GM18951 (cell line): Measurements from ENCODE around the gene HHLA2.

Experiments
- POLR2A ChIP-seq: IDR thresholded peaks from 4 replicates; pipeline ENCODE4 v1.6.1; 2011; ENCODE audit warnings: mild to moderate bottlenecking; ENCODE audit not compliant: insufficient read length, insufficient read depth; ENCODE audit errors: extremely low read depth
- in situ Hi-C: fragments of 300-500 bp; cut with MboI; formaldehyde crosslinking; loops from one replicate; pipeline ENCODE4 v1.12.0; 2022; ENCODE audit warnings: low sequenced_read_pairs, mixed read lengths, inconsistent platforms; ENCODE audit not compliant: unreplicated experiment

The HHLA2 gene

GRCh38 chr3:108289159-108289558 is 7.2 kb upstream of the HHLA2 start:
- in situ Hi-C loops, result no loop called here
- TF ChIP-seq POLR2A, result no peak

DNA sequence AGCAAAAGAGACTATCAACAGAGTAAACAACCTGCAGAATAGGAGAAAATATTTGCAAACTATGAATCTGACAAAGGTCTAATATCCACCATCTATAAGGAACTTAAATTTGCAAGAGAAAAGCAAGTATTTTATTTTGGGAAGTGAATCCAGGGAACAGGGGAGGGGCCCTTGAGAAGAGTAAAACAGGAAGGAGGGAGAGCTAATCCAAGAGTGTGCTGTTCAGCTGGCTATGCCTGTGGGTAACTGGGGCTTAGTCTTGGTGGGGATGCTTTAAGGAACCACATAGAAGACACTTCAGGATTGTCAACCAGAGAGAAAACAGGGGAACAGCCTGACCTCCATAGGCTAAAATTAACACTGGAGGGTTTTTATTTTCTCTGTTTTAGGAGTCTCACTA is 3.9 kb upstream of the HHLA2 start:
- in situ Hi-C loops, result no loop called here
- TF ChIP-seq POLR2A, result no peak

GRCh38 chr3:108292905-108293328 is 3.4 kb upstream of the HHLA2 start:
- in situ Hi-C loops, result no loop called here
- no peak for TF ChIP-seq POLR2A

GRCh38 chr3:108293858-108294257 is 2.5 kb upstream of the HHLA2 start:
- no peak for TF ChIP-seq POLR2A
- in situ Hi-C loops, result no loop called here

DNA sequence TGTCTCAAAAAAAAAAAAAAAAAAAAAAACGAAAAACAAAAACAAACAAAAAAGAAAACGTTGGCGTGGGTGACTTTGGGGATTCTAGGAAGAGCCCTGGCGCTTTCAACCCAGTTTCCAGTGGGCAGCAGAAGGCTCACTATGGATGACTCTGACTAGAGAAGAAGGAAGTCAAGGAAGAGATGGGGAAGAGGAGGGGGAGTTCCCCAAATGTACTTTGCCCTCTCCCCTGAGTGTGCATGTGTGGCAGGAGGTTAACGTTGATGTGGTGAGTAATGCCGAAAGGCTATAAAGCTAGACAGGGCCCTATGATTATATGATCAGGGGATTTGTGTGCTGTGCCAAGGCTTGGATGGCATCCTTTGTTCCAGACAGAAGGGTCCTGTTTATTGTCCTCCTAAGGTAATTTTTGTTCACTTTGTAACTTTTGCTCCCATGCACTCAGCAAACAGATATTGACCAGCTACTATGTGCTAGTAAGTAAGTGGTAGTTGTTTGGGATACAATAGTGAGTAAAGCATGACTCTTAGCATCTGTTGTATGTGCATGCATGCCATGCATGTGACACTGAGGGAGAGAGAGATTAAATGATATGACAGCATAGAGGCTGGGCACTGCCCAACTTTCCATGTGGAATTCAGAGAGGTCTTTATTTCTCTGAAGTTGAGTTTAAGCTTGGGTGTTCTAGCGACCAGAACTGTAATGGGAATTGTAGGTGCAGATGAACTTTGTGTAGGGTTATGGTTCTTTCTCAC is 750 bp upstream of the HHLA2 start:
- in situ Hi-C loops, result no loop called here
- TF ChIP-seq POLR2A, result no peak

- no peak for TF ChIP-seq POLR2A
- in situ Hi-C loops, result no loop called here
These were observed 1.3 kb downstream of the HHLA2 start for GRCh38 chr3:108297647-108298046.

- no peak for TF ChIP-seq POLR2A
- in situ Hi-C loops, result no loop called here
These were observed 1.7 kb downstream of the HHLA2 start for GRCh38 chr3:108298056-108298455.

DNA sequence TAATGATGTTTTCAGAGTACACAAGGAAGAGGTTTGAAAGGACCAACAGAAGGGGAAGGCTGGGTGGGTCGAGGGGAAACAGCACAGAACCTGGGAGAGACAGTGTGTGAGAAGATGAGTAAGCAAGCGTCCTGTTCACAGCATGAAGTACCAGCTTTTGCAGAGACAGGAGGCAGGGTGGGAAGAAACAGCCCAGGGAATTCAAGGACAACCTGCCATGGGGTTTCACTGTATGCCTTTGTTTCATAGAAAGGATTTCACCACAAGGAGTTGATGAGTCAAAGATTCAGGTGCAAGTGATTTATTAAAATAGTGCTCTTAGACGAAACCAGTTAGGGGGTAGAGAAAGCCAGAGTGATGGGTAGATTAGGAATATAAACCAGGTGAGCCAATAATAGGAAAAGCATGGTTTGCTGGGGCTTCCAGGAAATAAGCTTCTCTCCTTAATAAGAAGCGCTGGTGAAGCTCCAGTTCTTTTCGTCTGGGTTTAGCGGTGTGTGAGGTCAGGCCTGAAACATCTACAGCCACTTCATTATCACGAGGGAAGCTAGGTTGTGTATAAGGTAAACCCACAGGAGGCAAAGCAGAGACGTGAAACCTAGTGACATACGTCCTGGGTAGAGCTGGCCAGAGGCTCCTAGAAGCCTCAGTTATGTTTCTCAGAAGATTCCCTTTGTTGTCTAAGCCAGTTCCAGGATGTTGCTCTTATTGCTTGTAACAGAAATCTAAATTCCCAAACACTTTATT is 3.9 kb downstream of the HHLA2 start:
- in situ Hi-C loops, result no loop called here
- TF ChIP-seq POLR2A, result no peak

DNA sequence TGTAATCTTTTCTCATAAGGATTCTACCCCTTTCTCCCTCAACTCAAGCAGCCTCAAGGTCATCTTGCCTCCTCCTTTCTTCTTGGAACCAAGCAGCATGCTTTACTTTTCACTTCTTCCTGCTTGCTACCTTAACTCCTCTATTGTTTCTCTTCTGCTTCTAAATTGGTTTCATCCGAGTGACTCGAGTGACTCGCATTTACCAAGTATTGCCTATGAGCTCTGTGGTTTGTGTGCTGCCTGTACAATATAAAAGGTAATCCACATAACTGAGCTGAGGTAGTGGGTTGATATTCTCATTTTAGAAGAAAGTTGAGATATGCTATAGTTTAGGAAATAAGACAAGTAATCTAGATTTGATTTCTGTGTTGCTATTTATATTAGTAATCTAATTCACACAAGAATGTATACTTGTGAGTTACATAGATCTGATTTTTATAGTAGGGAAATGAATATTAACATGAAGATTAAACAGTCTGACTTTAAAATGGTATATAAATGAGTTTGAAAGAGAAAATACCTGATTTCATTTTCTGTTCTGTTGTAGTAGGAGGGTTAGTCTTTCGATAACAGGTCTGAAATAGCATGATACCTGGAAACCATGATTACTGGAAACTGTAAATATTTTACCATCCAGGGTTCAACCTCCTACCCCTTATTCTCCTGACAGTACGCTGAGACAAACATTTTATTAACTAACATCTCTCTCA is 5.5 kb downstream of the HHLA2 start:
- in situ Hi-C loops, result no loop called here
- no peak for TF ChIP-seq POLR2A

DNA sequence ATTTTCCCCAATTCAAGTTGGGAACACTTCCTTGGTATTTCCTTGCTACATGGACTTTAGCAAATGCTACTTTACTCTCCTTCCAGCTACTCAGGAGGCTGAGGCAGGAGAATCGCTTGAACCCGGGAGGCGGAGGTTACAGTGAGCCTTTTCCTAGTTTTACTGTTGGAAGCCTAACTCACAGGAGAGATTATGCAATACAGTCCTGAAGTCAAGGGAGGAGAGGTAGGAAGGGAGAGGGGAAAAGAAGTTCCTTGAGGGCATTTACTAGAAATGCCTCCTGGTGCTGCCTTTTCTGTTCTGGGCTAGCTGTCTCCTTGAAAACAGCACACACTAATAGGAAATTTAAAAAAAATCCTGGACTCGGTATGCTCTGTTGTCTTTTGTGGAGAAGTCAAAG is 6.2 kb downstream of the HHLA2 start:
- TF ChIP-seq POLR2A, result no peak
- in situ Hi-C loops, result no loop called here

DNA sequence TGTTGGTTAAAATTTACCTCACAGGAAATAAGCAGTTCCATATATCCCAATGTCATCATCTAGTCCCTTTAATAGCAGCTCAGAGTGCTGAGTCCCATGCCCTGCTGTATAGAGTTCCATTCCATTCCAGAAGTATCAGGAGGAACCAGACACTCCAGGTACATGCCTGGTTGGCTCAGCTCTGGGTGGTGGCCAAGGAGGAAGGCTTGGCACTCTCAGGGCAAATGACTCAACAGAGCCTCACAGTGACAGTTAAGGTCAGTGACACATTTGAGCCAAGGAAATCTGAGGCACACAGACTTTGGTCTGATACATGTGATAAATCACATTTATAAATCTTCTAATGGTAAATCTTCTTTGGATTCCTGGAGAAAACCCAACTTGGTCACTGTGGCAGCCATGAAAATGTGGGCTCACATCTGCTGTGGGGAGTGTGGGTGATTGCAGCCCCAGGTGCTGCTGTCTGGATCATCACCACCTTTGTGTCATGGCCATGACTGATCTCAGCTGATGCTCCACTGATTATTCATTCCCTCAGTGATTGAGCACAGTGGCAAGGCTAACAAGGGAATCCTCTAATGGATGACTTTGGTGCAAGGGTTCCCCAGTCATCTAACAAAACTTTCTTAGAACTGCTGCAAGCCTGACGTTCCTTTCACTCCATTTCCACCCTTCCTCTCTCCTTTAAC is 9.3 kb downstream of the HHLA2 start:
- in situ Hi-C loops, result no loop called here
- no peak for TF ChIP-seq POLR2A

GRCh38 chr3:108311797-108312196 is 15.4 kb downstream of the HHLA2 start:
- in situ Hi-C loops, result no loop called here
- TF ChIP-seq POLR2A, result no peak

DNA sequence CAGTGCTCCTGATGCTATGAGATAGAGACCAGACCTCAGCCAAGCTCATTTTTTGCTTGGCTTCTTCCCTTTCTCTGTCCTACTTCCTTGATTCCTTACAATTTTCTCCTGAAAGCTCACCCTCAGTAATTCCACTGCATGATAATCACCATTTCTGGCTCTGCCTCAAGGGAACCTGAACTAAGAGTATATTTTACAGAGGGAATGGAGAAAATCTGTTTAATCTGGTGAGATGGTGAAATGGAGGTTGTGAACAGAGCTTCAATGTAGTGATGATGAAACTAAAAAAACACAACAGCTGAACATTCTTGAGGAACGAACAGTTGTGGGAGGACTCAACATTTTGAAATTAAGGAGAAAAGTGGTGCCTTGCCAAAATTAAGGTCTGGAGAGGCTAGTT is 16.3 kb downstream of the HHLA2 start:
- no peak for TF ChIP-seq POLR2A
- in situ Hi-C loops, result no loop called here
